ENCODE data around the gene PRKAA1. TPM values are rescaled to one million over a fixed set of nuclear protein-coding genes. Genes with fewer than 3 reads are reported as not detected.

Gene PRKAA1
- total RNA-seq, 1 donor: 95.5 TPM

GRCh38 chr5:40834849-40835787 lies 36.9 kb upstream of the PRKAA1 start, which contains the start of gene RPL37:
RPL37 (minus strand) TSS chr5:40835222; CDS start chr5:40835185, 37 bp downstream.
- Histone ChIP-seq H4K20me1 (ENCODE audit: insufficient read depth, low read length) (peaks cover 42% of the 10 kb centered on the region), H3K27me3 (ENCODE audit: insufficient read depth, low read length) (no peaks in the 10 kb centered on the region), H3K9me3 (ENCODE audit: low read depth, low read length) (no peaks in the 10 kb centered on the region), H3K36me3 (ENCODE audit: insufficient read depth, low read length) (peaks cover 43% of the 10 kb centered on the region), H3K27ac (ENCODE audit: low read depth, low read length) (peak within 1 kb of the TSS; percentile 92), H3K4me1 (ENCODE audit: insufficient read depth, low read length) (peaks cover 30% of the 10 kb centered on the region), H3K79me2 (ENCODE audit: insufficient read depth, low read length) (peaks cover 42% of the 10 kb centered on the region), H3K4me2 (ENCODE audit: insufficient read depth, low read length) (peak within 1 kb of the TSS; percentile 87), H2AFZ (ENCODE audit: low read length) (peak within 1 kb of the TSS; percentile 88), H3K4me3 (ENCODE audit: insufficient read depth, low read length) (peak within 1 kb of the TSS; percentile 87)
- DNase-seq (ENCODE audit: insufficient read length, low spot score, missing footprints): peak; percentile 91
- no peak for TF ChIP-seq CTCF (IDR thresholded peaks at IDR 0.05; ENCODE audit: extremely low read depth, low read depth, low read length)

GRCh38 chr5:40834391-40834848 lies 36.2 kb upstream of the PRKAA1 start:
- H3K27ac ChIP-seq (ENCODE audit: low read depth, low read length): peak overlapping the region; percentile 92
- no peak for DNase-seq (ENCODE audit: insufficient read length, low spot score, missing footprints)
- peaks cover 30% of the 10 kb centered on the region for H3K4me1 ChIP-seq (ENCODE audit: insufficient read depth, low read length)
- H3K4me2 ChIP-seq (ENCODE audit: insufficient read depth, low read length): peak overlapping the region; percentile 87
- peaks cover 50% of the 10 kb centered on the region for H3K36me3 ChIP-seq (ENCODE audit: insufficient read depth, low read length)
- peaks cover 42% of the 10 kb centered on the region for H3K79me2 ChIP-seq (ENCODE audit: insufficient read depth, low read length)
- peaks cover 47% of the 10 kb centered on the region for H4K20me1 ChIP-seq (ENCODE audit: insufficient read depth, low read length)
- H3K4me3 ChIP-seq (ENCODE audit: insufficient read depth, low read length): peak overlapping the region; percentile 87
- no peaks in the 10 kb centered on the region for H3K27me3 ChIP-seq (ENCODE audit: insufficient read depth, low read length)
- H3K9me3 ChIP-seq (ENCODE audit: low read depth, low read length): no peaks in the 10 kb centered on the region
- TF ChIP-seq CTCF (IDR thresholded peaks at IDR 0.05; ENCODE audit: extremely low read depth, low read depth, low read length): no peak
- peak overlapping the region; percentile 88 for H2AFZ ChIP-seq (ENCODE audit: low read length)

DNA sequence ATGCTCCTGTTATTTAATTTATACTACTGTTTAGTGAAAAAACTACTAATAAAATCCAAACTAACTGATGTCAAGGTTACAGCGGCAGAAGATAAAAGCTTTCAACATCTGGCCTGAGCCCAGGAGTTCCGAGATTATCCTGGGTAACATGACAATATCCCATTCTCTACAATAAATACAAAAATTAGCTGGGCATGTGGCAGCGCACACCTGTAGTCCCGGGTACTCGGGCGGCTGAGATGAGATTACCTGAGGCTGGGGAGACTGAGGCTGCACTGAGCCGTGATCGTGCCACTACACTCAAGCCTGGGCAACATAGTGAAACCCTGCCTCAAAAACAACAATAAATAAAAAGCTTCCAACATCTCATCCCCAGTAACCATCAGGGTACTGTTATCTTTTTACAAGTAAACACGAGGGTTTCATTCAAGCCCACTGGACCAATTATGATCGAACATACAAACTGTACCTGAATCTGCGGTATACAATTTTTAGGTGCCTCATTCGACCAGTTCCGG lies 35.6 kb upstream of the PRKAA1 start:
- peaks cover 46% of the 10 kb centered on the region for H3K79me2 ChIP-seq (ENCODE audit: insufficient read depth, low read length)

More for the DNA sequence above, 35.6 kb upstream of the PRKAA1 start:
- Histone ChIP-seq H3K27me3 (ENCODE audit: insufficient read depth, low read length) (no peaks in the 10 kb centered on the region), H2AFZ (ENCODE audit: low read length) (no peak overlapping the region), H3K4me2 (ENCODE audit: insufficient read depth, low read length) (peak overlapping the region; percentile 87), H3K36me3 (ENCODE audit: insufficient read depth, low read length) (peaks cover 56% of the 10 kb centered on the region), H3K27ac (ENCODE audit: low read depth, low read length) (peak overlapping the region; percentile 92), H3K4me1 (ENCODE audit: insufficient read depth, low read length) (peaks cover 30% of the 10 kb centered on the region), H4K20me1 (ENCODE audit: insufficient read depth, low read length) (peaks cover 53% of the 10 kb centered on the region), H3K9me3 (ENCODE audit: low read depth, low read length) (no peaks in the 10 kb centered on the region), H3K4me3 (ENCODE audit: insufficient read depth, low read length) (peak overlapping the region; percentile 87)
- no peak for TF ChIP-seq CTCF (IDR thresholded peaks at IDR 0.05; ENCODE audit: extremely low read depth, low read depth, low read length)
- no peak for DNase-seq (ENCODE audit: insufficient read length, low spot score, missing footprints)
